Thyroid gland (tissue), 4 donors: ENCODE data around the gene GALNT8. TPM values are rescaled to one million over a fixed set of nuclear protein-coding genes. Genes with fewer than 3 reads are reported as not detected.

Experiments used
- DNase-seq, 2 donors: peaks; one replicate each; pipeline ENCODE4 v3.0.0-alpha.2; 2019
- H3K27ac ChIP-seq, 3 donors: fragments of 200-600 bp; sonication (generic); 1 replicate in 2 of 3; 2 replicates in 1 of 3; pipeline ENCODE4 v1.5.1; 2016 to 2019; ENCODE audit warnings: mild to moderate bottlenecking in 1 of 3, moderate library complexity in 1 of 3
- H3K27me3 ChIP-seq: fragments of 200-600 bp; sonication (generic); one replicate; pipeline ENCODE4 v1.5.1; 2019
- H3K36me3 ChIP-seq, 2 donors: fragments of 200-600 bp; sonication (generic); one replicate each; pipeline ENCODE4 v1.5.1; 2016 to 2019
- H3K4me1 ChIP-seq, 2 donors: fragments of 200-600 bp; sonication (generic); one replicate each; pipeline ENCODE4 v1.5.1; 2017 to 2019
- H3K4me3 ChIP-seq, 3 donors: fragments of 200-600 bp; sonication (generic); replicated peaks in 1 of 3; 1 replicate in 2 of 3; 2 replicates in 1 of 3; pipeline ENCODE4 v1.5.1; 2016; ENCODE audit warnings: mild to moderate bottlenecking in 1 of 3
- H3K9me3 ChIP-seq: fragments of 200-600 bp; sonication (generic); one replicate; pipeline ENCODE4 v1.5.1; 2017
- CTCF ChIP-seq, 6 experiments: fragments of 200-600 bp in 3 of 6; fragments of 450-650 bp in 3 of 6; sonication (generic) in 3 of 6; IDR thresholded peaks; one replicate each; pipeline ENCODE4 v1.5.1; 2016 to 2019; ENCODE audit warnings: antibody characterized with exemption in 6 of 6, mild to moderate bottlenecking in 2 of 6, inconsistent platforms in 1 of 6, moderate library complexity in 1 of 6
- POLR2A ChIP-seq, 2 donors: fragments of 450-650 bp; IDR thresholded peaks; one replicate each; pipeline ENCODE4 v1.6.1; 2017; ENCODE audit warnings: antibody characterized with exemption in 2 of 2, mild to moderate bottlenecking in 2 of 2, moderate library complexity in 1 of 2
- WGBS, 2 donors: methylation state at CpG; one replicate each; pipeline ENCODE4 v1.1.5; 2017; 5-methylcytosine and 5-hydroxymethylcytosine counted together
- intact Hi-C: fragments of 100-400 bp; cut with DNase I; formaldehyde crosslinking; loops from one replicate; pipeline ENCODE4 v1.15.1; 2023
- total RNA-seq, 4 donors: library from RNA; depleted of rRNA; stranded (reverse); fragments of >200 nt; gene quantifications; one replicate each; pipeline ENCODE4 v1.2.3, GENCODE V29; 2016

The GALNT8 gene
- total RNA-seq, 4 donors from 2014 or later: 0.54 to 0.78 TPM; not detected in 2

DNA sequence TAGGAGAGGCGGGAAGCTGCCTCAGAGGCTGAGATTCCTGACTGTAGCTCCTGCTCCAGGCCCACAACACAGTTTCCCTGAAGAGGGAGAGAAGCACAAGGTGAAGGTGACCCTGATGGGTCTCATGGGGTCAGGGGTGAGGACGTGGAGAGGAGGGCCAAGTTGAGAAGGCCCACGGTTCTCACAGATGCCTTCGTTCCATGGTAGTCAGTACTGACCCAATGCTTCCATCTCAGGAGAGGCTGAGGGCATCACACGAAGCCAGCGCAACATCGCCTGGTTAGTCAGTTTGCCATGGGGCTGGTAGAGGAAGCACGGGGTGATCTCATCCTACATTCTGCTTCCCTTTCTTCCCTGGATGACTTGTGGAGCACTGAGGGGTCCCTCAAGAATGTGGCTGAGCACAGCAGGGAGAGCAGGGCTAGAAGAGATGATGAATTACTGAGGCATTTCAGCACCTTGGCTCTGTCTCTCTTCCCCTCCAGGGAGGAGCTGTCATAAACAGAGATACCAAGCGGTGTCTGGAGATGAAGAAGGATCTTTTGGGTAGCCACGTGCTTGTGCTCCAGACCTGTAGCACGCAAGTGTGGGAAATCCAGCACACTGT, 51.9 kb downstream of the GALNT8 start:
- Histone ChIP-seq H3K36me3 (no peaks in the 10 kb centered on the region), H3K4me3 (no peak overlapping the region), H3K9me3 (no peaks in the 10 kb centered on the region), H3K27ac (no peak overlapping the region), H3K4me1 (no peaks in the 10 kb centered on the region), H3K27me3 (no peaks in the 10 kb centered on the region)
- intact Hi-C loops: no loop called here
- no peak for TF ChIP-seq POLR2A (IDR thresholded peaks at IDR 0.05)
- TF ChIP-seq CTCF (IDR thresholded peaks at IDR 0.05): no peak
- no peak for DNase-seq
- WGBS, 2 donors: 76 to 79% methylated on average over 10 to 11 of the region's 11 CpGs

DNA sequence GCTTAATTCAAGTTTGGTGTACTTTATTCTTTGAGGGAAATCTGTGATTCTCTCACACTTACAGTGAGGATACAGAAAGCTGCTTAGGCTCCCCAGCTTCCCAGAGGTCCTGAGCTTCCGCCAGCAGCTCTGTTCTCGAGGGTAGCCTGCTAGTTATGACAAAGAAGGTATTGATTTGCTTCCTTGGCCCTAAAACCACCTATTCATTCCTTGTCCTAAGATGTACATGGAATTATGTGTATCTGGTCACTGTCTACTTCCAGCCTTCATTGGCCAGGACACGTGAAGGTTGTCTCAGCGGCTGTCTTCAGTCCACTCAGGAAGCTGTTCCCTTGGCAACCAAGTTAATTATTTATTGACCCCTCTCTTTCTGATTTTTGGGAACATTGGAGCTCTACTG, 55.7 kb downstream of the GALNT8 start:
- Histone ChIP-seq H3K27me3 (no peaks in the 10 kb centered on the region), H3K9me3 (no peaks in the 10 kb centered on the region), H3K4me1 (no peaks in the 10 kb centered on the region), H3K27ac (no peak overlapping the region), H3K36me3 (no peaks in the 10 kb centered on the region), H3K4me3 (no peak overlapping the region)
- DNase-seq: no peak
- intact Hi-C loops: no loop called here
- TF ChIP-seq CTCF (IDR thresholded peaks at IDR 0.05): no peak
- no peak for TF ChIP-seq POLR2A (IDR thresholded peaks at IDR 0.05)
- 78% methylated on average over 4 of the region's 4 CpGs for WGBS, 2 donors

- intact Hi-C loops: no loop called here
- Histone ChIP-seq H3K4me1 (no peaks in the 10 kb centered on the region), H3K27me3 (no peaks in the 10 kb centered on the region), H3K27ac (no peak overlapping the region), H3K9me3 (no peaks in the 10 kb centered on the region), H3K4me3 (no peak overlapping the region), H3K36me3 (no peaks in the 10 kb centered on the region)
- 50 to 60% methylated on average over 8 of the region's 8 CpGs for WGBS, 2 donors
- DNase-seq: no peak
- TF ChIP-seq POLR2A (IDR thresholded peaks at IDR 0.05): no peak
- TF ChIP-seq CTCF (IDR thresholded peaks at IDR 0.05): no peak
Observed at GRCh38 chr12:4779749-4780148, 59.5 kb downstream of the GALNT8 start.

GRCh38 chr12:4780641-4781611, 60.7 kb downstream of the GALNT8 start:
- Histone ChIP-seq H3K4me1 (no peaks in the 10 kb centered on the region), H3K27ac (no peak overlapping the region), H3K4me3 (no peak overlapping the region), H3K9me3 (no peaks in the 10 kb centered on the region), H3K36me3 (no peaks in the 10 kb centered on the region), H3K27me3 (no peaks in the 10 kb centered on the region)
- DNase-seq: no peak
- 54 to 60% methylated on average over 9 of the region's 9 CpGs for WGBS, 2 donors
- intact Hi-C loops: no loop called here
- TF ChIP-seq CTCF (IDR thresholded peaks at IDR 0.05) (no peak), POLR2A (IDR thresholded peaks at IDR 0.05) (no peak)
